HG02870 (cell line): ENCODE data around the gene NOL3.
A peak's percentile ranks its signal among the peaks of the same experiment; 100 is the strongest.
"Not testable (repeated sequence)": the region's sequence is repeated elsewhere in the genome, so short reads cannot be mapped to it uniquely, and the experiment has no call there.

Experiments used
- ATAC-seq: cut with Tn5 transposase; IDR thresholded peaks from one replicate; pipeline ENCODE4 v1.9.1; 2021; ENCODE audit warnings: mild to moderate bottlenecking, moderate library complexity; ENCODE audit not compliant: unreplicated experiment

Gene NOL3

GRCh38 chr16:67170168-67170948 lies at the start of gene NOL3:
Gene NOL3, plus strand, starts transcription at chr16:67170538.
- ATAC-seq, result peak; percentile 44

GRCh38 chr16:67122799-67123198 lies 47.5 kb upstream of the NOL3 start:
- not testable (repeated sequence) for ATAC-seq

- no peak for ATAC-seq
Measured at GRCh38 chr16:67128417-67128816, 41.9 kb upstream of the NOL3 start.

GRCh38 chr16:67128887-67129286 lies 41.5 kb upstream of the NOL3 start:
- no peak for ATAC-seq

- no peak for ATAC-seq
Measured at GRCh38 chr16:67129422-67129821, 40.9 kb upstream of the NOL3 start.

- ATAC-seq, result no peak
Measured at GRCh38 chr16:67137605-67138004, 32.7 kb upstream of the NOL3 start.

- no peak for ATAC-seq
Measured at GRCh38 chr16:67141391-67141790, 28.9 kb upstream of the NOL3 start.

- no peak for ATAC-seq
Measured at GRCh38 chr16:67142342-67142741, 28.0 kb upstream of the NOL3 start.

- ATAC-seq, result no peak
Measured at GRCh38 chr16:67144943-67145342, 25.4 kb upstream of the NOL3 start.

- ATAC-seq, result no peak
Measured at GRCh38 chr16:67145746-67146145, 24.6 kb upstream of the NOL3 start.

- no peak for ATAC-seq
Measured at GRCh38 chr16:67146523-67147357, 23.6 kb upstream of the NOL3 start.

- no peak for ATAC-seq
Measured at GRCh38 chr16:67147437-67148140, 22.7 kb upstream of the NOL3 start.

GRCh38 chr16:67148221-67148620 lies 22.1 kb upstream of the NOL3 start:
- no peak for ATAC-seq

- ATAC-seq, result no peak
Measured at GRCh38 chr16:67148656-67149275, 21.6 kb upstream of the NOL3 start.

- no peak for ATAC-seq
Measured at GRCh38 chr16:67149276-67150046, 20.9 kb upstream of the NOL3 start.

- peak; percentile 29 for ATAC-seq
Measured at GRCh38 chr16:67150047-67150832, 20.1 kb upstream of the NOL3 start.

GRCh38 chr16:67150833-67151396 lies 19.4 kb upstream of the NOL3 start, which contains the start of gene B3GNT9:
Gene B3GNT9, minus strand, starts transcription at chr16:67150998. Its CDS starts 513 bp downstream, at chr16:67150485.
- peak; percentile 61 for ATAC-seq

- no peak for ATAC-seq
Measured at GRCh38 chr16:67151431-67152097, 18.8 kb upstream of the NOL3 start.
